HEK293T (cell line): ENCODE measurements around the gene KIFC3.

ENCODE experiments used
- FOXK2 ChIP-seq: fragments of 450-650 bp; IDR thresholded peaks from 2 replicates; pipeline ENCODE4 v1.6.1; 2016; ENCODE audit warnings: mild to moderate bottlenecking
- L3MBTL2 ChIP-seq: fragments of 450-650 bp; conservative IDR thresholded peaks from 2 replicates; pipeline ENCODE4 v1.6.1; 2016; ENCODE audit warnings: mild to moderate bottlenecking
- SUZ12 ChIP-seq: fragments of 450-650 bp; IDR thresholded peaks from 2 replicates; pipeline ENCODE4 v1.6.1; 2016; ENCODE audit warnings: mild to moderate bottlenecking

- TF ChIP-seq L3MBTL2, result no peak
- TF ChIP-seq SUZ12, result no peak
- no peak for TF ChIP-seq FOXK2
Observed at GRCh38 chr16:57783116-57783515, 19.2 kb downstream of the KIFC3 start.
